NCI-H460 (cell line): ENCODE measurements around the gene OR5K2. TPM values are rescaled to one million over a fixed set of nuclear protein-coding genes. Genes with fewer than 3 reads are reported as not detected.

Experiments used
- DNase-seq: peaks from one replicate; pipeline ENCODE4 v3.0.0-alpha.2; 2016; ENCODE audit warnings: low read depth; ENCODE audit errors: extremely low read depth
- polyA plus RNA-seq: library from polyadenylated mRNA; depleted of rRNA; stranded (reverse); fragments of >200 nt; gene quantifications from 2 replicates; pipeline ENCODE4 v1.2.3, GENCODE V29; 2014; cell fraction: nucleus; rRNA removed
- total RNA-seq: library from RNA; depleted of rRNA; stranded (reverse); fragments of >200 nt; shearing (Covaris generic); gene quantifications from 2 replicates; pipeline ENCODE4 v1.2.3, GENCODE V29; 2014; rRNA removed

The OR5K2 gene
- not detected in 2 replicates for total RNA-seq
- polyA plus RNA-seq: not detected in 2 replicates

GRCh38 chr3:98497381-98497780 lies at the start of gene OR5K2:
Gene OR5K2, plus strand, starts transcription at chr3:98497681. Its CDS starts 0 bp downstream, at chr3:98497681.
- DNase-seq: no peak

- no peak for DNase-seq
Measured at GRCh38 chr3:98449606-98450193, 47.8 kb upstream of the OR5K2 start.

GRCh38 chr3:98450372-98450771 lies 47.1 kb upstream of the OR5K2 start:
- DNase-seq: no peak

GRCh38 chr3:98453827-98454226 lies 43.7 kb upstream of the OR5K2 start:
- DNase-seq: no peak

GRCh38 chr3:98454929-98455328 lies 42.6 kb upstream of the OR5K2 start:
- no peak for DNase-seq

GRCh38 chr3:98457543-98457942 lies 39.9 kb upstream of the OR5K2 start:
- no peak for DNase-seq

GRCh38 chr3:98460220-98460619 lies 37.3 kb upstream of the OR5K2 start:
- no peak for DNase-seq

GRCh38 chr3:98462901-98463300 lies 34.6 kb upstream of the OR5K2 start, which contains the start of gene OR5K1:
Gene OR5K1, plus strand, starts transcription at chr3:98463201. Its CDS starts 6,376 bp downstream, at chr3:98469577.
- DNase-seq: no peak

- no peak for DNase-seq
Measured at GRCh38 chr3:98482717-98483482, 14.6 kb upstream of the OR5K2 start.

GRCh38 chr3:98483626-98484025 lies 13.9 kb upstream of the OR5K2 start:
- DNase-seq: peak; percentile 1

- DNase-seq: no peak
Measured at GRCh38 chr3:98500019-98500418, 2.5 kb downstream of the OR5K2 start.

GRCh38 chr3:98501270-98501669 lies 3.8 kb downstream of the OR5K2 start:
- no peak for DNase-seq

- no peak for DNase-seq
Measured at GRCh38 chr3:98501863-98502576, 4.5 kb downstream of the OR5K2 start.

GRCh38 chr3:98504539-98504938 lies 7.1 kb downstream of the OR5K2 start:
- no peak for DNase-seq

GRCh38 chr3:98508582-98508981 lies 11.1 kb downstream of the OR5K2 start:
- DNase-seq: no peak

- no peak for DNase-seq
Measured at GRCh38 chr3:98512576-98512975, 15.1 kb downstream of the OR5K2 start.

- DNase-seq: no peak
Measured at GRCh38 chr3:98513091-98513511, 15.6 kb downstream of the OR5K2 start.

- DNase-seq: no peak
Measured at GRCh38 chr3:98513736-98514135, 16.3 kb downstream of the OR5K2 start.

- DNase-seq: no peak
Measured at GRCh38 chr3:98514948-98515347, 17.5 kb downstream of the OR5K2 start.

- no peak for DNase-seq
Measured at GRCh38 chr3:98518816-98519215, 21.3 kb downstream of the OR5K2 start.

- no peak for DNase-seq
Measured at GRCh38 chr3:98519351-98519750, 21.9 kb downstream of the OR5K2 start.
